Measurements from ENCODE around the gene EFNA5.

EFNA5 gene

DNA sequence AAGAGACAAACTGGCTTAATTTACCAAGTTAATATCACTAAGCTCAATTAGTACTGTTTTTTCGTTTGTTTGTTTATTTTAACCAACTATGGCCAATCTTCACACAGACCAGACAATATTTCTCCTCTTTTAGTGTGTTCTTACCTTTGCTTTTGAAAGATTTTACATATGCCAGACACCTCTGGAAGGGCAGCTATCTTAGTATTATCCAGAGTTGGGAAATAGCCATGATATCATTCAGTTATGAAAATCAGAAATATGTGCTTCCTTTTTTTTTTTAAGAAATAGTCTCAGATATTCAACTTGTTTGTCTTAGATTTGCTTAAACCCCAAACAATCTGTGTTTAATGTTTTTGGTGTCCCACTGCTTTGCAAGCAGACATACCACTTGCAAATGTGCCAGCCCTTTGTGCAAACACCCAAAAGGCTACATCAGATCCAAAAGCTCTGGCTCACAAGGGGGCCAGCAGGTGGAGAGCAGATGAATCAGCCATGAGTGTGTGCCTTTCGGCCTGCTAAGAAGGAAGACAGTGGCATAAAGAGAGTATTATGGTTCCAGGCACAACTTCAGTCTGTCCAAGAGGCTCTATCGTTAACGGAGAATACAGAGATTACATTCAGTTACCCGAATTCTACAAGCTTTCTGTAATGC lies 147.6 kb downstream of the EFNA5 start:
- in situ Hi-C loops (cut with HindIII; ENCODE audit: low sequenced_read_pairs), result no loop called here

DNA sequence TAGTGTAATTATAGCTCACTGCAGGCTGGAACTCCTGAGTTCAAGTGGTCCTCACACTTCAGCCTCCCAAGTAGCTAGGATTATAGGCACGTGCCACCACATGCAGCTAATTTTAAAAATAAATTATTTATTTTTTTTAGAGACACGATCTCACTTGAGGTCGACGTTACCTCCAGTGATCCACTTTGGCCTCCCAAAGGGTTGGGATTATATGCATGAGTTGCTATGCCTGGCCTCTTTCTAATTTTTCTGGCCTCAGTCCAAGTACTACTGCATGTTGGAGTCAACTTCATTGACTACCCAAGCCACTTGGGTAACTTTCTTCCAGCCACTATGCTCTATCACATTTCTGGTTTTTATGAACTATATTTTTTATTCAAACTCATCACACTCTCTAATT lies 148.3 kb downstream of the EFNA5 start:
- in situ Hi-C loops (cut with HindIII; ENCODE audit: low sequenced_read_pairs), result no loop called here

DNA sequence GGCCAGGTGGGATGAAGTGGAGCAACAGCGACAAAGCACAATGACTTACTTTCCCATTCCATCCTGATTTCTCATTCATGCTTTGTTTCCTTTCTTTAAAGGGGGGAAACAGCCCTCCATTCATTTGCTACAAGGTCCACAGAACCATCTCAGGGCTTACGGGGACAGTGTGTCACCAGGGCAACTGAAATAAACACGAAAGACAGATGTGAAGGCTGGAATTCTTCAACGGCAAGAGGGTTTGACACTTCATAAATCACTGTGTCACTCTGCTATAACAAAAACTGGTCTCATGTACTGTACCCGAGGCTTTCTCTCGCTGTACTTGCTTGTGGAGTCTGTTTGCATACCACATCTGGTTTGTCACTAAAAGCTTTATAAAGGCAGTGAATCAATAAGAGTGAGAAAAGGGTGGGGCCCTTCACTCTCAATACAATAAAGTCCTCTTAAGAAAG lies 150.8 kb downstream of the EFNA5 start:
- in situ Hi-C loops (cut with HindIII; ENCODE audit: low sequenced_read_pairs), result no loop called here

DNA sequence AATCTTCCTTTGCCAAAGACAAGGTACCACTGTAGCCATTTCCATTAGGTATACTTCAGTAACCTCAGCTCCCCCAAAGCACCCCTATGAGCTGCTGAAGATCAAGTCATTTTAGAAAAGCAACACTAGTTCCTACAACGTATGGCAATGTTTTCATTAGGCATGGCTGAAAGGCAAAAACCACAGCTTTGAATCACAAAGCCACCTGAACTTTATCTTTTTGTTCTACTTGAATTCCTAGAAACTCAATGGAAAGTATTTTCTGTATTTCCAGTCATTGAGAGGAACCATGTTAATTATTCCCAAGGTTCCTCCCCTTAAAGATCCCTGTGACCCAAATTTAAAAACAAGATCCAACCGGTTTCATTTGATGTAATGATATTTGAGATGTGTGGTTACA lies 152.1 kb downstream of the EFNA5 start:
- in situ Hi-C loops (cut with HindIII; ENCODE audit: low sequenced_read_pairs), result no loop called here

DNA sequence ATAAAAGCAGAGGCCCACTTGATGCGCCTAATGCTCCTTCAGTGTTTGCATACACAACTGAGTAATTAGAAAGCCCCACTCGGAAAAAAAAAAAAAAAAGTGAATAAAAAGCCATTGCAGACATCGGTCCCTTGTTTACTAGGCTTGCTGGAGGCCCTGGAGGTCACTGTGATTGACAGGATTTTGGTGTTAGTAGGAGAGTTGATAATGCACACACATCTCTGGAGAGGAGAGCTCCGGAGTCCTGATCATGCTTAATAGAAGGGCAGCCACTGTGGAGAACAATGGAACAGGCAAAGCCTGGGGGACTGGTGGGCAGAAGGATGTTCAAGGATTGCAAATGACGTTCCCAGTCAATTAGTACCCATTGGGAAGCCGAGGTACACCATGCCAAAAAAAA lies 152.5 kb downstream of the EFNA5 start:
- in situ Hi-C loops (cut with HindIII; ENCODE audit: low sequenced_read_pairs), result no loop called here

DNA sequence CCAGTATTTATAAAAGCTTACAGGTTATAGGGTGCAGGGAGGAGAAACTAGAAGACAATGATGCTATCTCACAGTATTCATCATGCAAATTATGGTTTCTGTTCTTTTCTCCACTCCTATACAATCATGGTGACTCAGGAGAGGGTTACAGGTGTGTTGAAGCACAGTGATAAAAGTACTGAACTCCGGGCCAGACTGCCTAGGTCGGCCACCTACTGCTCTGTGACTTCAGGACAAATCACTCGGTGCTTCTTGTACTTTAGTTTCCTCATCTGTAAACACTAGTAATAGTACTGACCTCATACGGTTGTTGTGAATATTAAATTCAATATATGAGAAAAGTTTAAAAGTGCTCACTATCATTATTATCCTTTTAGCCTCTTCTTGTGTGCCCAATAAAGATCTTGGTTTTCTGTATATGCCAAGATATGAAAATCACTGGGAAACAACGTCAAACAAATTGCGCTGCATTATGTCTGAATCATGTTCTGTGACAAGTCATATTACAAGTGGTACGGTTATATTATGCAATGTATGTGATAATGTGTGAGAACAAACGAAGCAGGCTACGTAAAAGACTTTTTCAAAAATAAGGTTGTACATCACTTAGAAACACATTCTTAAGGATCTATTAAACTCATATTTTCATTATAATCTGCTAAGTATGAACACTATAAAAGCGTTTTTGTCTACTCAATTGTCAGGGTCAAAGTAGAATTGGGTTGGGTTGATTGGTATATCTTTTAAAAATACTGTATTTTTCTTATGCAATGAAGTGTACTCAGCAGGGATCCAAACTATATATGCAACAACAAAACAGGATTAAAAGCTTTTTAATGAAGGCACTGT lies 153.3 kb downstream of the EFNA5 start:
- in situ Hi-C loops (cut with HindIII; ENCODE audit: low sequenced_read_pairs), result no loop called here

DNA sequence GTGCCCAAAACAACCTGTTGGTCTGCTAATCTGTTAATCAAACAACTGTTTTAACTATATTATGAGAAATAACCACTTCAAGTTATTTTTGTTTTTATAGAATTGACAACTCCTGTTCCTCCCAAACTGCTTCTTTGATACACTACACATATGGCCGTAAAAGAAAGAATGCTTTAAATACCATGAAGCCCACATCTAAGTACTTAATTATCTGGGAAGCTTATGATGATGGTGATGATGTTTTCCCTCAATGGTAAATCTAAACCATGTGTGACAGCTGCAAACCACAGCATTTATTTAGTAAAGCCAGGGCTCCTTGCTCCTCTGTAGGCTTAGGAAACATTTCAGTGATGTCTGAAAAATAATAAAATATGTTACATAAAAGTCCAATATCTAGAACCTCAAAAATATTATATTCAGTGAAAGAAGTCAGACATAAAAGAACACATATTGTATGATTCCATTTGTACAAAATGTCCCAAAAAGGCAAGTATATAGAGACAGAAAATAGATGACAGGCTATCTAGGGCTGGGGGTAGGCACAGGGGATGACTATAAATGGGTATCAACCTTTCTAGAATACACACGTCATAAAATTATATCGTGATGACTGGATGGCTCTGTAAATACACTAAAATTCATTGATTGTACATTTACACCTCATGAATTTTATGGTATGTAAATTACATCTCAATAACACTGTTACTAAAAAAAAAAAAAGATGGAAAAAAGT lies 154.1 kb downstream of the EFNA5 start:
- in situ Hi-C loops (cut with HindIII; ENCODE audit: low sequenced_read_pairs), result no loop called here

DNA sequence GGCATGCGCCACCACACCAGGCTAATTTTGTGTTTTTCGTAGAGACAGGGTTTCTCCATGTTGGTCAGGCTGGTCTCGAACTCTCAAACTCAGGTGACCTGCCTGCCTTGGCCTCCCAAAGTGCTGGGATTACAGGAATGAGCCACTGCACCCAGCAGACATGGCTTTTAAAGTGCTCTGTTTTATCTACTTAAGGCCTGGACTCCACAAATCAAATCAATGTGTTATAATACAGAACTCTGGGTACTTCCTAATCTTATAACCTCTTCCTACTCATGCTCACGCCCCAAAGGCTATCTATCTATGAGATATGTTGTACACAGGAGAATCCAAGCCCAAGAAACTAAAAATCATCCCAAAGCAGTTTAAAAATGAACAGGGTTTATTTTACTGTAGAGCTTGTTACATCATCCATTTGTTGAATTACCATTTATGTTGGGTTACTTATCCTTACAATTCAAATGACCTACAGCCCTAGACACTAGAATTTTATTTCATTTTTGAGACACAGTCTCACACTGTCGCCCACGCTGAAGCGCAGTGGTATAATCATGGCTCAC lies 155.1 kb downstream of the EFNA5 start:
- in situ Hi-C loops (cut with HindIII; ENCODE audit: low sequenced_read_pairs), result no loop called here

DNA sequence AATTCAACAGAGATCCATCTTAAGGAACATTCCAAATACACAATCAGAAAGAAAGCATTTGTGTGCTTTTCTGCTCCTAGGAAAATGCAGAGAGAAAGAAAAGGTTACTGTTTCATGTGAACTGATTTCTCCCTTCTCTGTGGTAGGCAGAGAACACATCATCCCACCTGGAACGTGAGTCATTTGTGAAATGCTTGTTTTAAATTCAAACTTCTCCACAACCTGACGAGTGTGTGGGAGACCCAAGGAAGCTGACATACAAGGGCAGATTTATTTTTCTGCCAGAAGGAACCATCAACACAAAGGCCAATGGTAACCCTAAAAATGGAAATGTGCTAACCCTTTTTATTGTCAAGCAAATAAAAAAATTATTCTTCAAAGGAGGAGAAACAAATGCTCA lies 156.4 kb downstream of the EFNA5 start:
- in situ Hi-C loops (cut with HindIII; ENCODE audit: low sequenced_read_pairs), result no loop called here

DNA sequence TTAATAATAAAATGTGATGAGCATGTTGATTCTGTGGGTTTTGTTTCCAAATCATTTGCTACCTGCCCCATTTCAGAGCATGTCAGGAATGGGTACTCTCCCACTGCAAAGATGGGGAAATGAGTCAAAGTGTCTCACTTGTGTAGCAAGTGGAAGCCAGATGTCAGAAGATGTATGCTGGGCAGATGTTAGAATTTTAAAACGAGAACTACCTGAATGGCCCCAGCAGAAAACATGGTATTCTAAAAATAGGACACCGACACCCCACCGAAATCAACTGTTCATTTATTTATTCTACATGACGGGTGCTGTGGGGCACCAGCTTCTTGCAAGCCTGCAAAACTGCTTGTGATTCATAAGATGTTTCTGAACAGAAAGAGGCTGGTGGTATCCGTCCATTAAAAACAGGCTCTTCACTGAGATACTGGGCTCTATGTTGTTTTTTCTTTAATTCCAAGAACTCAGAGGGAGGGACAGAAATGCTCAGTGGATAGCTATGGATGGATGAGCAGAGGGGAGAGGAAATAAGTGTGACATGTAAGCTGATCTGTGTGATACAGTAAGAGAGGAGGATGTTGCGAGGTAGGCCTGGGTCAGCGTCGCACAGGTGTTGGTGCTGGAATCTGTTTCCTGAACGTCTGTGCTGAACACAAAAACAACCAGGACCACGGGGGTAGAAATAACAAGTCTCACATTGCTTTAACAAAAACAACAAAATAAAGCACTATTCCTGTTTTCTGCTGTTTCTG lies 157.2 kb downstream of the EFNA5 start:
- in situ Hi-C loops (cut with HindIII; ENCODE audit: low sequenced_read_pairs), result no loop called here

DNA sequence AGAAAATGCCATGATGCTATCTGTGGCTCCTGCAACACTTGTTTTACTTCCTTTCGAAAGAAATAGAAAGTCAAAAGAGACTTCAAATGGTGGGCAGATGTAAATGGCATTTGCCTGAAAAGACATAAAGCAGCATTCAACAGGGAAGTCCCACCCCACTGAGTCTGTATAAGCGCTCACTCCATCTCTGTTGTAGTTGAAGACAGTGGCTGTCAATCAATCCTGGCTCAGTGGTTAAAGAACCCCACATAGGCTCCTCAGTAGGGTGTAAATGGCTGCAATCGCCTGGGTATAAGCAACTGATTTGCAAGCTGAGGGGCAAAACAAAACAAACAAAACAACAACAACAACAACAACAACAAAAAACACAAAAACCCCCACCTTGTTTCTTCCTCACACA lies 158.7 kb downstream of the EFNA5 start:
- in situ Hi-C loops (cut with HindIII; ENCODE audit: low sequenced_read_pairs), result no loop called here

DNA sequence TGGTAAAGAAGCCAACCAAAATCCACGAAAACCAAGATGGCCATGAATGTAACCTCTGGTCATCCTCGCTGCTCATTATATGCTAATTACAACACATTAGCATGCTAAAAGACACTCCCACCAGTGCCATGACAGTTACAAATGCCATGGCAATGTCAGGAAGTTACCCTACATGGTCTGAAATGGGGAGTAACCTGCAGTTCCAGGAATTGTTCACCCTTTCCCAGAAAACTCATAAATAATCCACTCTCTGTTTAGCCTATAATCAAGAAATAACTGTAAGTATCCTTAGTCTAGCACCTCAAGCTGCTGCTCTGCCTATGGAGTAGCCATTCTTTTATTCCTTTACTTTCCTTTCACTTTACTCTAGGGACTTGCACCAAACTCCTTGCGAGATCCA lies 160.6 kb downstream of the EFNA5 start:
- in situ Hi-C loops (cut with HindIII; ENCODE audit: low sequenced_read_pairs), result no loop called here

DNA sequence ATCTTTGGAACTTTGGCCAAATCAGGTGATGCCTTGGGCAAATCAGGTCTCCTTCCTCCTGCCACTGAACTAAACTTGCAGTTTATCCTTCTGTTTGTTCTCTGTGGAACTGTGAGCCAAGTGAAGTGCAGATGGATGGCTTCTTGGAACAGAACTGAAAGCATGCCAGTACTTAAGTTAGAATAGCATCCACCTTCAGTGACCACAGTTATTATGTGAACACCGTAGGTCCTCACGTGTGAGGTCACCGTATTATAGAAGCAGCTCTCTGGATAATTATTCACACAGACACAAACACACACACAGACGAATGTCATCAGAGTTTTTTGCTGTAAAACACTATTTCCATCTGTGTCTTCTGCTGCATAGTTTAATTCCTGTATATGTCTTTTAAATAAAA lies 162.6 kb downstream of the EFNA5 start:
- in situ Hi-C loops (cut with HindIII; ENCODE audit: low sequenced_read_pairs), result loop anchor here (5.0 kb wide), 1 partner anchor 54 kb away; no protein-coding TSS in a partner anchor

DNA sequence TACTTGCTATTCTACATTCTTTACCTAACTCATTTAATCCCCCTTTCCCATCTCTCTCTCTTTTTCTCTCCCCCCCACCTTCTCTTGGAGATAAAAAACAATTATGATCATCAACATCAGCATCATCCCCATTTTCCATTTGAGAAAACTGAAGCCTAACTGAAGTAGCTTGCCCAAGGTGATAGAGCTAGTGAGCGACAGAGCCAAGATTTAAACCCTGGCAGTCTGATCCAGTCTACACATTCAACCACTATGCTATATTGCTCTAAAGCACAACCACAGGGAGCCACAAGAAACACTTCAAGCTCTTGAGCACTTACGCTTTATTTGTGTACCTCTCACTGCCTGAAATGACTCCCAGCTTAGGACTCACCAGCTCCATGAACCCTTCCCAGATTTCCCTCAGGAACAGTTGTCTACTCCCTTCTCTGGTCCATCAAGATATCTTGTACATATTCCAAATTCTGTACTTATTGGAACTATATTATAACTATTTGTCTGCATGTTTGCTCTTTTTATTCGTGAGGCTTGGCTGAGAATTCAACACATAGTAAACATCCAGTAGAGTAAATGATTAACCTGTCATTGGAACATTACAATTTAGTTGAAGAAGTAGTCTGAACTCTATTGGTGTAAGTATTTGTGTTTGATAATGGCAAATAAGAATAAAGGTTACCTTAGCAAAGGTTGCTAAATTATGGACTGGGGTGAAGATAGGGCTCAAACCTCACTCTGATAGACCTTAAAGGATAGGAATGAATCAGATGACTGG lies 164.8 kb downstream of the EFNA5 start:
- in situ Hi-C loops (cut with HindIII; ENCODE audit: low sequenced_read_pairs), result loop anchor here (5.0 kb wide), 1 partner anchor 56 kb away; no protein-coding TSS in a partner anchor

DNA sequence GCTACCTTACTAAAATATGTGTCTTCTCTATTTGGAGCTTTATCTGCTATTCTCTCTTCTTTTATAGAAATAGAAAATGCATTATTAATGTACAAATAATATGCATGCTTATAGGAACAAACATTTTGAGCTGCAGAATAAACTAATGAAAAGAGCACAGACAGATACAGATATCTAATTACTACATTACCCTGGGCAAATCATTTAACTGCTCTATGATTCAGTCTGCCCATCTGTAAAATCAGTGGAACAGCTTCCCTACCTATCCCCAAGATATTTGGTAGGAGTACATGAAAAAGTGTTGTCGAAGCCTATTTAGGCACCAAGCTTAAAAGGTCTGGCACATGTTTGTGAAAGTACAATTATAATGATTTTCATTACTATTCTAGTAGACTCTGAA lies 166.3 kb downstream of the EFNA5 start:
- in situ Hi-C loops (cut with HindIII; ENCODE audit: low sequenced_read_pairs), result loop anchor here (5.0 kb wide), 1 partner anchor 52 kb away; no protein-coding TSS in a partner anchor

DNA sequence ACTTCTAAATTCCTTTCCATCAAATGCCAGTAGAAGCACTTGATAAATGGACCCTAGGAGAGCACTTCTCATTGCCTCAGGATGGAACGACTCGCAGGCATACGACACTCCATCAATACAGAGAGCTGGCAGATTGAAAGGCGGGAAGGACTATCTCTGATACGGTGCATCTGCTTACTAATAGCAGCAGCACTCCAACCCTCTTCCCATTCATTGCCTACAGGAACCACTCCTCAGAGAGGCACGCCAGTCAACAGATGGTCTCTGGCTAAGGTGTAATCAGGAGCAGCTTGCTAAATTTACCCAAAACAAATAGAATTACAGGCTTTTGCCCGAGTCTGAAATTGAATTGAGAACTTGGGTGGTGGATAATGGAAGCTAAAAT lies 168.1 kb downstream of the EFNA5 start:
- in situ Hi-C loops (cut with HindIII; ENCODE audit: low sequenced_read_pairs), result loop anchor here (5.0 kb wide), 1 partner anchor 50 kb away; no protein-coding TSS in a partner anchor

DNA sequence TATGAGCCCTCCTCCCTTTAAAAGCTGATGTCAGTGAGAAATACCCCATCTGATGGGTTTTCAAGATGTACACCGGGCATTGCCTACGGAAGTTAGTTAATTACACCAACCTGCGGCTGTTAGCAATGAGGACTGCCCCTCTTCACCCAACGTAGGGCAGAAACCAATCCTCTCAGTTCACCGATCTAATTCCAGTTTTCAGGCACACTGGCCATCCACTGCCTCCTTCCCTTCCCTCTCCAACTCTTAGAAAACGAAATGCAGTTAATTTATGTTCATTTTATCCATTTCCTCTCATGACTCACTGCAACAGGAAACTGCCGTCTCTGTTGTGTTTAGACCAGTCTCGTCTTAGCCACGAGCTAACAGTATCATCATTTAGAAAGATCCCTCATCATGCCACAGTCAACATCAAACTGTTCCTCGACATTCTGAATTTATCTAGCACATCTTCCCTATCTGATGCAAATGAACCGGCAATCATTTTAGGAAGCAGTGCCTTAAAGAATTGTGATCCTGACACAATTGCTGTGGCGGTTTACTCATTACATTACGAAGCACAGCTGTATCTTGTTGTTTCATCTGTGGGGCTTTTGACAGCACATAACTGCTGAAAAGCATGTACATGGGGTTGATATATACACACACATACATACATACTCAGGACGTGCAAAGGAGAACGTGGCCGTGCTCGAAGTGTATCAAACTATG lies 168.6 kb downstream of the EFNA5 start:
- in situ Hi-C loops (cut with HindIII; ENCODE audit: low sequenced_read_pairs), result loop anchor here (5.0 kb wide), 1 partner anchor 50 kb away; no protein-coding TSS in a partner anchor

DNA sequence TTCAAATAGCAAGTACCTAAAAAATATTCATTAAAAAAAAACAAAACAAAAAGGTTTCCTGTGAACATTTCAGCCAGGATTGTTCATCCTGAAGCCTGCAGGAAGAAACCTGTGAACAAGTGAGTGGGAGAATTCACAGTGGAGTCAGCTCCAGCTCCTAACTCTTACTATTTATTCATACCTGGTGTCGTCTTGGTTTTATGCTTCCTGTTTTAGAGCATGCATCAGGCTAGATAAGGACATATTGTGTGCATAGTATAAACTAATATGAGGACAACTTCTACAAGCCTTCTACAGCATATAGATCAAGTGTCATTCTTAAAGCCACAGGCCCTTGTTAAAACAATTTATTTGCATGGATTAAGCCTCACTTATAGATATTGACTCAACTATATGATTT lies 169.9 kb downstream of the EFNA5 start:
- in situ Hi-C loops (cut with HindIII; ENCODE audit: low sequenced_read_pairs), result loop anchor here (5.0 kb wide), 1 partner anchor 49 kb away; no protein-coding TSS in a partner anchor

DNA sequence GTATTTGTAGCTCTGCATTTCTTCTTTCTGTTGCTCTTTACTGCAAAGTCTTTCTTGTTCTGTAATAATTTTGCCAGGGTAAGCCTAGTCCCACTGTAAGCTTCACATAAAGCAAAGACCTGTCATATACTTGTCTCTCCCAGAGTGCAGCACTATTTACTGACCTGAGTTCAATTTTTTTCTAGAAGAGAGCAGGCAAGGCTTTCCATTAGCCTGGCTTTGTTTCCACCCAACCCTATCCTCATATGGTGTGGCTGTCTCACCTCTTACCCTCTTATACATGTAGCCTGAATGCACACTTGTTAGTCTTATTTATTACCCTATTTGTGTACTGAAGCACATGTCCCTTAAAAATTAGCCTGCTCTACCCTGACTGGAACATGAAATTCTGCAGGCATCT lies 170.4 kb downstream of the EFNA5 start:
- in situ Hi-C loops (cut with HindIII; ENCODE audit: low sequenced_read_pairs), result loop anchor here (5.0 kb wide), 1 partner anchor 48 kb away; no protein-coding TSS in a partner anchor

Measured in endothelial cell of hepatic sinusoid (primary cell).